SK-N-SH (cell line): ENCODE measurements around the gene LPP. TPM values are rescaled to one million over a fixed set of nuclear protein-coding genes. Genes with fewer than 3 reads are reported as not detected.

Source experiments
- CTCF ChIA-PET: fragments of 300-600, 350-600 bp; formaldehyde crosslinking; extraction: SDS; loops from one replicate; lab custom pipeline; 2021; lab: Yijun Ruan, JAX
- POLR2A ChIA-PET: fragments of 350-600 bp; sonication (Branson Sonifier 250); formaldehyde crosslinking; extraction: SDS; loops from one replicate; lab custom pipeline; 2020; ENCODE audit warnings: antibody characterized with exemption, inconsistent platforms; lab: Yijun Ruan, JAX
- DNase-seq: peaks from one replicate; pipeline ENCODE4 v3.0.0; 2012
- H2AFZ ChIP-seq: fragments of 200-600 bp; sonication (generic); 2 replicates; pipeline ENCODE4 v1.8.1; 2016; ENCODE audit warnings: antibody characterized with exemption, mild to moderate bottlenecking, low read depth
- H3F3A ChIP-seq: fragments of 200-600 bp; sonication (generic); replicated peaks from 2 replicates; pipeline ENCODE3; 2016; ENCODE audit warnings: antibody characterized with exemption, mild to moderate bottlenecking; ENCODE audit not compliant: insufficient read depth
- H3K27ac ChIP-seq, 2 experiments: fragments of 200-500 bp in 1 of 2; fragments of 200-600 bp in 1 of 2; sonication (Bioruptor generic) in 1 of 2; sonication (generic), shearing (Covaris generic) in 1 of 2; 2 replicates each; pipeline versions ENCODE4 v1.5.1 to v1.6.1; 2014 to 2016; ENCODE audit warnings: low read depth in 2 of 2, inconsistent platforms in 1 of 2, low read length in 1 of 2, mild to moderate bottlenecking in 1 of 2, mixed read lengths in 1 of 2
- H3K27me3 ChIP-seq: fragments of 200-600 bp; sonication (generic), shearing (Covaris generic); 2 replicates; pipeline ENCODE4 v1.6.1; 2016; ENCODE audit warnings: mixed run types; ENCODE audit not compliant: insufficient read depth
- H3K36me3 ChIP-seq, 2 experiments: fragments of 200-500 bp in 1 of 2; fragments of 200-600 bp in 1 of 2; sonication (Bioruptor generic) in 1 of 2; sonication (generic) in 1 of 2; replicated peaks in 1 of 2; 2 replicates each; pipeline versions ENCODE3 to v1.5.1; 2014 to 2016; ENCODE audit warnings: low read length in 1 of 2, mild to moderate bottlenecking in 1 of 2; ENCODE audit not compliant: insufficient read depth in 2 of 2, control insufficient read depth in 1 of 2
- H3K4me1 ChIP-seq, 2 experiments: fragments of 200-500 bp in 1 of 2; fragments of 200-600 bp in 1 of 2; sonication (Bioruptor generic) in 1 of 2; sonication (generic), shearing (Covaris generic) in 1 of 2; 2 replicates each; pipeline versions ENCODE4 v1.5.1 to v1.6.1; 2014 to 2016; ENCODE audit warnings: low read depth in 1 of 2, low read length in 1 of 2, mixed run types in 1 of 2; ENCODE audit not compliant: insufficient read depth in 2 of 2, control insufficient read depth in 1 of 2
- H3K4me2 ChIP-seq: fragments of 200-600 bp; sonication (generic), shearing (Covaris generic); 2 replicates; pipeline ENCODE4 v1.6.1; 2017; ENCODE audit warnings: mixed run types
- H3K4me3 ChIP-seq, 2 experiments: fragments of 200-500 bp in 1 of 2; fragments of 200-600 bp in 1 of 2; sonication (Bioruptor generic) in 1 of 2; sonication (generic), shearing (Covaris generic) in 1 of 2; 2 replicates each; pipeline versions ENCODE4 v1.5.1 to v1.8.1; 2014 to 2016; ENCODE audit warnings: low read depth in 2 of 2, inconsistent platforms in 1 of 2, low read length in 1 of 2, mild to moderate bottlenecking in 1 of 2, mixed read lengths in 1 of 2, moderate library complexity in 1 of 2
- H3K79me2 ChIP-seq: fragments of 200-600 bp; sonication (generic); 2 replicates; pipeline ENCODE4 v1.8.1; 2017; ENCODE audit warnings: mild to moderate bottlenecking; ENCODE audit not compliant: insufficient read depth
- H3K9ac ChIP-seq: fragments of 200-600 bp; sonication (generic); 2 replicates; pipeline ENCODE4 v1.6.1; 2017; ENCODE audit warnings: mixed run types
- H3K9me2 ChIP-seq: fragments of 200-600 bp; sonication (generic); 2 replicates; pipeline ENCODE4 v1.6.1; 2017; ENCODE audit warnings: mixed run types
- H3K9me3 ChIP-seq: fragments of 200-600 bp; sonication (generic); 2 replicates; pipeline ENCODE4 v1.6.1; 2017; ENCODE audit warnings: mixed run types, mild to moderate bottlenecking, moderate library complexity
- H4K20me1 ChIP-seq: fragments of 200-600 bp; sonication (generic); 2 replicates; pipeline ENCODE4 v1.6.1; 2017; ENCODE audit warnings: mild to moderate bottlenecking, mixed run types; ENCODE audit not compliant: insufficient read depth
- ELF1 ChIP-seq: IDR thresholded peaks from 2 replicates; pipeline ENCODE4 v1.4.0; 2012
- EZH2phosphoT487 ChIP-seq: fragments of 200-600 bp; sonication (generic); IDR thresholded peaks from 2 replicates; pipeline ENCODE4 v1.6.1; 2017; ENCODE audit warnings: low read depth, mixed run types, mild to moderate bottlenecking, antibody characterized with exemption, moderate library complexity, borderline replicate concordance
- FOXJ3 ChIP-seq: sonication (generic); formaldehyde crosslinking; IDR thresholded peaks from 2 replicates; pipeline ENCODE4 v1.5.1; 2020; ENCODE audit warnings: mild to moderate bottlenecking, missing genetic modification reagents
- IRF3 ChIP-seq: fragments of 150-350 bp; IDR thresholded peaks from 2 replicates; pipeline ENCODE4 v1.6.1; 2016; ENCODE audit warnings: mild to moderate bottlenecking, low read depth, low read length
- JUND ChIP-seq: IDR thresholded peaks from 2 replicates; pipeline ENCODE4 v1.4.0; 2012
- MAX ChIP-seq: IDR thresholded peaks from 2 replicates; pipeline ENCODE4 v1.4.0; 2012; ENCODE audit warnings: low read depth
- MEF2A ChIP-seq: IDR thresholded peaks from 2 replicates; pipeline ENCODE4 v1.4.0; 2012; ENCODE audit warnings: low read depth, borderline replicate concordance
- NFIC ChIP-seq: IDR thresholded peaks from 2 replicates; pipeline ENCODE4 v1.4.0; 2012; ENCODE audit warnings: borderline replicate concordance
- NRF1 ChIP-seq: IDR thresholded peaks from 2 replicates; pipeline ENCODE4 v1.6.1; 2012; ENCODE audit warnings: low read depth, mild to moderate bottlenecking, low read length
- POLR2AphosphoS5 ChIP-seq: IDR thresholded peaks from 2 replicates; pipeline ENCODE4 v1.6.1; 2012; ENCODE audit warnings: low read depth, low read length
- RXRA ChIP-seq: IDR thresholded peaks from 2 replicates; pipeline ENCODE4 v1.4.0; 2012; ENCODE audit warnings: low read depth, mild to moderate bottlenecking, borderline replicate concordance
- SMC3 ChIP-seq: IDR thresholded peaks from 2 replicates; pipeline ENCODE4 v1.6.1; 2012; ENCODE audit warnings: low read depth, low read length, improper control_type of control experiment
- TAF1 ChIP-seq: IDR thresholded peaks from 2 replicates; pipeline ENCODE4 v1.6.1; 2012; ENCODE audit warnings: low read depth, mild to moderate bottlenecking, low read length, moderate library complexity, borderline replicate concordance
- TCF12 ChIP-seq: IDR thresholded peaks from 2 replicates; pipeline ENCODE4 v1.4.0; 2012
- USF1 ChIP-seq: IDR thresholded peaks from 2 replicates; pipeline ENCODE4 v1.4.0; 2012; ENCODE audit warnings: low read depth, borderline replicate concordance
- USF2 ChIP-seq: fragments of 150-350 bp; IDR thresholded peaks from 2 replicates; pipeline ENCODE4 v1.6.1; 2017; ENCODE audit warnings: antibody characterized with exemption, low read length, low read depth, borderline replicate concordance
- YY1 ChIP-seq: IDR thresholded peaks from 2 replicates; pipeline ENCODE4 v1.4.0; 2012; ENCODE audit warnings: low read depth, mild to moderate bottlenecking
- ZBTB33 ChIP-seq: IDR thresholded peaks from 2 replicates; pipeline ENCODE4 v1.4.0; 2012; ENCODE audit warnings: low read depth, borderline replicate concordance
- polyA plus RNA-seq, 3 experiments: library from polyadenylated mRNA; depleted of rRNA; stranded (reverse); fragments of >200 nt; gene quantifications; 2 replicates each; pipeline ENCODE4 v1.2.3, GENCODE V29; 2012
- TF ChIP-seq, protein P1 (sequence below): IDR thresholded peaks from 2 replicates; pipeline ENCODE4 v1.6.1; 2012; ENCODE audit warnings: mild to moderate bottlenecking, low read depth, low read length, moderate library complexity

LPP gene
- polyA plus RNA-seq, 1 of the 3 experiments (the other 2 are of a cell fraction), result 6.6 TPM

DNA sequence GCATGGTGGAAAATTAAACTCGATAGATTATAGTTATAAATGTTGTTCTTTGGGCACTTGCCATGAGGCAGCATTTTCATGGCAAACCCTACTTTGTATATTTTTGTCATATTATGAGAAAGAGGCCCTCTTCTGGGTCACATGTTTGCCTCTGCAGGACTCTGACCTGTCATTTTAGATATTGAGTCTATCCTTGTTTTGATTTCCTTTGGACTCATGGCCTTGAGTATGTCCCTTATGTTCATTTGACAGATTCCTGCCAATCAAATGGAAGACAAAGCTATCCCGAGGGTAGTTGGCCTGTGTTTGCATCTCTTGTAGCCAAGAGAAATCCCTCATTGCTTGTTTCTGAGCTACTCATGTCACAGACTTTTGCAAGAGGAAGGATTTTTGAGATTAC lies 226.3 kb downstream of the LPP start (continued):
- TF ChIP-seq ZBTB33 (no peak), JUND (no peak), TCF12 (no peak), NFIC (no peak), MAX (no peak), USF1 (no peak), ELF1 (no peak), YY1 (no peak), EZH2phosphoT487 (no peak), FOXJ3 (CRISPR knock-in tag) (no peak)

- Histone ChIP-seq H3K36me3 (peaks cover 0 to 3% of the 10 kb centered on the region in 2 experiments), H3K9ac (no peak overlapping the region), H3K79me2 (peaks cover 87% of the 10 kb centered on the region), H3F3A (peaks cover 13% of the 10 kb centered on the region), H3K4me2 (no peak overlapping the region), H4K20me1 (peaks cover 11% of the 10 kb centered on the region; the same call in 1 of the 2 replicates), H2AFZ (no peak overlapping the region), H3K9me3 (no peaks in the 10 kb centered on the region), H3K27me3 (no peaks in the 10 kb centered on the region), H3K27ac (no peak overlapping the region), H3K4me3 (no peak overlapping the region), H3K9me2 (no peaks in the 10 kb centered on the region), H3K4me1 (no peaks in the 10 kb centered on the region; a peak in 1 of 4 replicates)
- CTCF ChIA-PET, result interaction anchor here (1.1 kb wide), 1 partner anchor 18 kb away, joined by 3 read pairs; no protein-coding TSS in a partner anchor
- no peak for DNase-seq
- TF ChIP-seq ELF1, result no peak
- no peak for TF ChIP-seq ZBTB33
- no peak for TF ChIP-seq RXRA
- TF ChIP-seq EZH2phosphoT487, result no peak
- no peak for TF ChIP-seq SMC3
- TF ChIP-seq NRF1, result no peak
- TF ChIP-seq MEF2A, result no peak
- TF ChIP-seq TAF1, result no peak
- no peak for TF ChIP-seq NFIC
- TF ChIP-seq IRF3, result no peak
- no peak for TF ChIP-seq POLR2AphosphoS5
- no peak for TF ChIP-seq MAX
- TF ChIP-seq USF2, result no peak
- TF ChIP-seq, protein P1, sequence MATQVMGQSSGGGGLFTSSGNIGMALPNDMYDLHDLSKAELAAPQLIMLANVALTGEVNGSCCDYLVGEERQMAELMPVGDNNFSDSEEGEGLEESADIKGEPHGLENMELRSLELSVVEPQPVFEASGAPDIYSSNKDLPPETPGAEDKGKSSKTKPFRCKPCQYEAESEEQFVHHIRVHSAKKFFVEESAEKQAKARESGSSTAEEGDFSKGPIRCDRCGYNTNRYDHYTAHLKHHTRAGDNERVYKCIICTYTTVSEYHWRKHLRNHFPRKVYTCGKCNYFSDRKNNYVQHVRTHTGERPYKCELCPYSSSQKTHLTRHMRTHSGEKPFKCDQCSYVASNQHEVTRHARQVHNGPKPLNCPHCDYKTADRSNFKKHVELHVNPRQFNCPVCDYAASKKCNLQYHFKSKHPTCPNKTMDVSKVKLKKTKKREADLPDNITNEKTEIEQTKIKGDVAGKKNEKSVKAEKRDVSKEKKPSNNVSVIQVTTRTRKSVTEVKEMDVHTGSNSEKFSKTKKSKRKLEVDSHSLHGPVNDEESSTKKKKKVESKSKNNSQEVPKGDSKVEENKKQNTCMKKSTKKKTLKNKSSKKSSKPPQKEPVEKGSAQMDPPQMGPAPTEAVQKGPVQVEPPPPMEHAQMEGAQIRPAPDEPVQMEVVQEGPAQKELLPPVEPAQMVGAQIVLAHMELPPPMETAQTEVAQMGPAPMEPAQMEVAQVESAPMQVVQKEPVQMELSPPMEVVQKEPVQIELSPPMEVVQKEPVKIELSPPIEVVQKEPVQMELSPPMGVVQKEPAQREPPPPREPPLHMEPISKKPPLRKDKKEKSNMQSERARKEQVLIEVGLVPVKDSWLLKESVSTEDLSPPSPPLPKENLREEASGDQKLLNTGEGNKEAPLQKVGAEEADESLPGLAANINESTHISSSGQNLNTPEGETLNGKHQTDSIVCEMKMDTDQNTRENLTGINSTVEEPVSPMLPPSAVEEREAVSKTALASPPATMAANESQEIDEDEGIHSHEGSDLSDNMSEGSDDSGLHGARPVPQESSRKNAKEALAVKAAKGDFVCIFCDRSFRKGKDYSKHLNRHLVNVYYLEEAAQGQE, result no peak
- TF ChIP-seq YY1, result no peak
- POLR2A ChIA-PET, result no interaction called here
These were observed 226.8 kb downstream of the LPP start for GRCh38 chr3:188380722-188381121.
